Fibroblast of gingiva (primary cell): ENCODE measurements around the gene GRM4.
"Not testable (repeated sequence)": the region's sequence is repeated elsewhere in the genome, so short reads cannot be mapped to it uniquely, and the experiment has no call there.

ENCODE experiments used
- DNase-seq: peaks from one replicate; pipeline ENCODE4 v3.0.0-alpha.2; 2011; ENCODE audit warnings: low read depth

The GRM4 gene

DNA sequence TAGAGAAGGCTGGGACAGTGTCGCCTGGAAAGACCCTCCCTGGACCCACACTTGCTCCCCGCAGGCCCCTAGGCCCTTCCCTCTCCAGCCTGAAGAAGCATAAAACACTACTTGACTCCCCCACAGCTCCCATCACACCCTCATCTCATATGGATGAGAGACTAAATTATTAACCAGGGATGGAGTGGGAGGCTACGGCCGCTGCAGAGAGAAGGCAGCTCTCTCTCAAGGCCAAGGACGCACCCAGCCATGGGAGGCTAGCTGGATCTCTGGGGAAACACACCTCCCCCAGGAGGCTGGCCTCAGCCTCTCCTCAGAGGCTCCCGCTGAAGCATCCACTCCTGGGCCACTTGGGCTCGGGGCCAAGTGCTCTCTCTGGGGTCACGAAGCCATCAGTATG is 102.5 kb downstream of the GRM4 start:
- DNase-seq: no peak

GRCh38 chr6:34041998-34042397 is 103.9 kb downstream of the GRM4 start:
- DNase-seq: not testable (repeated sequence)

- DNase-seq: no peak
Measured at GRCh38 chr6:34041385-34041784, 104.5 kb downstream of the GRM4 start.

DNA sequence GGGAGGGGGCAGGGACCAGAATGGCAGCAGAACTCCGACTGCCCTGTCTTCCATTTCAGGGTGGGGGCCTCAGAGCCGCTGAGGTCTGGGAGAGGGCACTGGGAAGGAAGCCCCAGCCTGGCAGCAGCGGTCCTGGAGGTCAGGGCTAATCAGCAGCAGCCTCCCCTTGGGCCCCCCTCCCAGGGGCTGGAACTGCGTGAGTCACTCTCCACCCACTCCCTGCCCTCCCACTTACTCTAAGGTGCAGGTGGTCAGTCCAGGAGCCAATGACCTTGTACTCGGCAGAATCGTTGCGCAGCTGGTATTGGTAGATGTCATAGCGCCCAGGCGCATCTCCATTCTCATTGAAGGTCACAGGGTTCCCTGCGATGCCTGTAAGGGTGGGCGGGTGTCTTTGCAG is 105.9 kb downstream of the GRM4 start:
- no peak for DNase-seq

GRCh38 chr6:34037151-34037550 is 108.7 kb downstream of the GRM4 start:
- DNase-seq: no peak

- no peak for DNase-seq
Measured at GRCh38 chr6:34036357-34037069, 109.4 kb downstream of the GRM4 start.

GRCh38 chr6:34035704-34036356 is 110.1 kb downstream of the GRM4 start:
- DNase-seq: no peak

DNA sequence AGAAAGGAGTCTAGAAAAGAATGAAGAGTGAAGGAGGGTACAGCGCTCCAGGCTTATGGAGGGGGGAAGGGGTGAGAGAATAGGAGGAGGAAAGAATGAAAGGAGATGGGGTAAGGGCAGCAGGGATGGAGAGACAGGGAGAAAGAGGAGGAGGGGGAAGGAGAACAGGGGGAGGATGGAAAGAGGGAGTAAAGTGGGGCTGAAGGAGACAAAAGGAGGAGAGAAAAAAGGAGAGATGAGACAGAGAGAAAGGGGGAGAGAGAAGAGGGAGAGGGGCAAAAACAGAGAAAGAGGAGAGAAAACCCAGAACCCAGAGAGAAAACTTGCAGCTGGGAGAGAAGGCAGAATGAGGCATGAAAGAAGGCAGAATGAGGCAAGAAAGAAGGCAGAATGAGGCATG is 110.7 kb downstream of the GRM4 start:
- no peak for DNase-seq

DNA sequence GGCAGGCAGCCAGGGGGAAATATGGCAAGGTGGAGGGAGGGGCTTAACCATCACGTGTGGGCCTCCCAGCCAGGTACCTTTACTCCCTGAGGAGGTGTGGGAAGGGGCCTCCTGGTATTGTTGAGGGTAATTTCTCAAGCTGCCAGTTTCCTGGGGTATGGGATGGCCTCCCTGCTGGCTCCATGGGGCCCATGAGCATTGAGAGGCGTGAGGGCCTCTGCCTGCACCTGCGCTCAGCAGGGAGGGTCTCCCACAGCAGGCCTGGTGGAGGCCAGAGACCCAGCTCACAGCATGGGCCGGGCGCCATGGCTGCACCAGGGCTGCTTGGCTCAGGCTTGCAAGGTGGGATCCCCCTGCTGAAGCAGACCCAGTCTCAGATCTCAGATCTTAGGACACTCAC is 113.0 kb downstream of the GRM4 start:
- DNase-seq: no peak

- no peak for DNase-seq
Measured at GRCh38 chr6:34031625-34032383, 114.1 kb downstream of the GRM4 start.

DNA sequence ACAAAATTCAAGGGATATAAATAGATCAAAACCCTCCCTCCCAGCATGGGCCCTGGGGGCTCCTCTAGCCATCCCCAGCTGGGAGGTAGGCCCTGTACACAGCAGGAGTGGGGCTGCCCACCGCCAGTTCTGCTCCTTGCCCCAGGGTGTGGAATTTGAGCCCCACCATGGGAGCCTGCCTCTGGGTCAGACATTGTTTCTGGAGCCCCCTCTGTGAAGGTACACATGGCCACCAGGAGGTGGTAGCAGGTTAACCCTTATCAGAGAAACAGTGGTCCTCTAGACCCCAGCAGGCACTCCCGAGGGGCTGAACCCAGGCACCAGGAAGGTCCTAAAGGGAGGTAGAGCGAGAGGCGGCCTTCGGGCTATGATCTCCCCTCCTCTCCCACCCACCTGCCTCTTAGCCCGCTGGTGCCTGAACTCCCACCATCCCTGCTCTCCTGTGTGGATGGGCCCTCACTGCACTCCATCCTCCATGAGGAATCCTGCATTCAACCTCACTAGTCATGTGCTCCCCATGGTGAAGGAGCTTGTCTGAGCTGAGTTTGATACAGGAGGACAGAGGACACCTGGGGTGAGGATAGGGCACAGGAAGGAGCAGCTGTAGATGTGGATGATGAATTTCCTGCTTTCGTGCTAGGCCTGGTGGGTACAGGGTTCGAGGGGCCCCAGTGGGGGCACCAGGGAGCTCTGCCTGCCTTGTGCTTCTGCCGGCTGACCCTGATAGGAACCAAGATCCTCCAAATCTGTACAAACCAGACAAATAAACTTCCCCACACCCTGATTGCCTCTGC is 114.9 kb downstream of the GRM4 start:
- DNase-seq: no peak

- no peak for DNase-seq
Measured at GRCh38 chr6:34029489-34030280, 116.2 kb downstream of the GRM4 start.

- no peak for DNase-seq
Measured at GRCh38 chr6:34028691-34029360, 117.1 kb downstream of the GRM4 start.

GRCh38 chr6:34027939-34028441 is 117.9 kb downstream of the GRM4 start:
- DNase-seq: no peak

DNA sequence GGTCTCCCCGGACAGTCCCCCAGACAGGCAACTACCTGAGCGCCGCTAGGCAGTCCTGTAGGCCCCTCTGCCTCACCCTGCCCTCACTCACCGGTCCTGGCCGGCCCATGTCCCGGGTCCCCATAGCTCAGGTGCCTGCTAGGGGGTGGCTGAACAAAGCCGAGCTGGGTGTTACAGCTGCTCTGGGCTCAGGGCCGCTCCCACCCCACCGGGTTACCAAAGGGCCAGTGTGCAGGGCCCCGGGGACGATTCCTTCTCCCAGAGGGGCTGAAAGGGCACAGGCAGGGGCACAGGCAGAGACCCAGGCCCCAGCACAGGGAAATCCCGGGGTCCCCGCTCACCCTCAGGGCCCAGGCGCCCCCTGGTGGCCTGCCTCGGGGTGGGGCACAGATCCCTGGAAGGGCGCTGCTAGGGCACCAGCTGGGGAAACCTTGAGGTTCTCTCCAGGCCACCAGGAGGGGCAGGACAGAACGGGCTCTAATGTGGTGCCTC is 118.4 kb downstream of the GRM4 start:
- no peak for DNase-seq

GRCh38 chr6:34025861-34026260 is 120.0 kb downstream of the GRM4 start:
- no peak for DNase-seq

DNA sequence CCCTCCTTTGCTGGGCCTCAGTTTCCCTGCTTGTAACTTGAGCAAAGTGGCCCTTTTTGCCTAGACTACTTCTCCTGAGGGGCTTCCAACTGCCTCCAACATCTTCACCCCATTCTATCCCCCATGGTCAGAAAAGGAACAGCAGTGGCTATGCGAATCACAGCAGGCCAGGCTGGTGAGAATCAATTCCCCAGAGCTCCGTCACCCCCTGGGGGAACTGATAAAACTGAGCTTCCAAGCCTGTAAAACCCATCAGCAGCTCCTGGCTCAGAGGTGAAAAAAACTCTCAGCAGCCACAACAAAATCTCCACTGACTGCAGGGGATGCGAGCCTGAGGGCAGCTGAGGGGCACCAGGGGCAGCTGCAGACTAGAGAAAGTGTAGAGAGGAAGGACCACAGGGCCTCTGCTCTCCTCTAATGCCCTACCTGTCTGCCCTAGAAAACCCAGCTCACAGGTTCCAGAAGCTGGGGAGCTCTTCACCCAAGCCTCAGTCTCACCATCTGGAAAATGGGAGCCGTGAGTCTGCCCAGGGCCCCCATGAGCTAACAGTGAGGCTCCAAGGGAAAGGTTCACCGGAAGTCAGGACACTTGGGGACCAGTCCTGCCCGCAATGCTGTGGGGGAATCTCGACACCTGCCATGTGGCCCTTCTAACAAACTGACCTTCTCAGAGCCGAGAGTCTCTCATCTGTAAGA is 120.6 kb downstream of the GRM4 start:
- DNase-seq: no peak

DNA sequence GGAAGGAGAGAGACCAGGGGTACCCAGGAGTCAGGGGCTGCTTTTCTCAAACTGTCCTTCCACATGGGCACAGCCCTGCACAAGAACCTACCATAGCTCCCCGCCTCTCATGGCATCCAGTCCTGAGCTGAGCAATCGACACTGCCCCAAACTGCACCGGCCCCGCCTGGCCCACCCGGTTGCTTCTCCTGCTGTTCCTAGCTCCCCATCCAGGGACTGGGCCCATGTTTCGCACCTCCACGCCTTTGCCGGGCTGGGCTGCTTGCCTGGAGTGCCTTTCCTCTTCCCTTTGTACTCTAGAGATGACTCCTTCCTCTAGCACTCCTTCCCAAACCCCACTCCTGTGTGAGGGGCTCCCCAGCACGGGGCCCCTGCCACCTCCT is 123.0 kb downstream of the GRM4 start:
- no peak for DNase-seq

GRCh38 chr6:34022250-34022872 is 123.5 kb downstream of the GRM4 start:
- DNase-seq: no peak
